Subcutaneous abdominal adipose tissue (tissue), 5 donors: ENCODE measurements around the gene POU2F3.

ENCODE experiments used
- H3K27ac ChIP-seq: one replicate; pipeline ENCODE4 v1.7.0; 2013; ENCODE audit warnings: low read depth, mild to moderate bottlenecking, inconsistent platforms, low read length, moderate library complexity
- H3K27me3 ChIP-seq, 5 donors: one replicate each; pipeline ENCODE4 v1.7.0; 2013; ENCODE audit warnings: low read length in 5 of 5, inconsistent platforms in 1 of 5; ENCODE audit not compliant: control insufficient read depth in 5 of 5, insufficient read depth in 4 of 5
- H3K36me3 ChIP-seq, 5 donors: one replicate each; pipeline ENCODE4 v1.7.0; 2013; ENCODE audit warnings: low read length in 5 of 5; ENCODE audit not compliant: control insufficient read depth in 5 of 5, insufficient read depth in 5 of 5
- H3K4me1 ChIP-seq, 5 donors: one replicate each; pipeline ENCODE4 v1.7.0; 2013; ENCODE audit warnings: low read length in 5 of 5, mild to moderate bottlenecking in 3 of 5, moderate library complexity in 1 of 5; ENCODE audit not compliant: control insufficient read depth in 5 of 5, insufficient read depth in 5 of 5
- H3K4me3 ChIP-seq, 5 donors: one replicate each; pipeline ENCODE4 v1.7.0; 2013; ENCODE audit warnings: low read length in 5 of 5, low read depth in 1 of 5
- H3K9ac ChIP-seq, 5 donors: one replicate each; pipeline ENCODE4 v1.7.0; 2013; ENCODE audit warnings: low read length in 5 of 5, mild to moderate bottlenecking in 4 of 5, moderate library complexity in 3 of 5
- H3K9me3 ChIP-seq, 5 donors: one replicate each; pipeline ENCODE4 v1.7.0; 2013; ENCODE audit warnings: low read length in 5 of 5; ENCODE audit not compliant: control insufficient read depth in 5 of 5
- donor health status: healthy.
- donor health status: healthy.
- donor health status: healthy.
- donor health status: healthy.
- donor health status: healthy.

POU2F3 gene

DNA sequence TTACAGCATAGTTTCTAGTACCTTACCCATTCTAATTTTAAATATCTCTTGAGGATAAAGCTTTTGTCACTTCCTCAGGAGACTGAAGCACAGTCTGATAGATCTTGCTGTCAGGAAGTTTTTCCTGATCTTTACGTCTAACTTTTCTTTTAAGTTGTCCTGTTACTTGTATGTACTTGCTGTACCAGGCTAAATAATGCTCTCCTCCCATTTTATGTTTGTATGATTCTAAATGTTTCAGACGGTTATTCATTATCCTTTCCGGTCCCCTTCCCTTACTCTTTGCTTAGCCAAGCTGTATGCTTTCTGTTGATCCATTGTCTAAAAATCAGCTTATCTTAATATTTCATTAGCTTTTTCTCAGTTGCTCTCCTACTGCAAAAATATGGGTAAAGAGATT, 102.3 kb downstream of the POU2F3 start:
- no peaks in the 10 kb centered on the region for H3K9me3 ChIP-seq
- H3K27me3 ChIP-seq = no peaks in the 10 kb centered on the region
- peak overlapping the region in 1 of 5 donors; percentile 22 for H3K9ac ChIP-seq
- no peak overlapping the region for H3K4me3 ChIP-seq
- H3K27ac ChIP-seq = no peak overlapping the region
- peaks cover 9 to 86% (median 64%) of the 10 kb centered on the region in 5 donors for H3K4me1 ChIP-seq
- no peaks in the 10 kb centered on the region for H3K36me3 ChIP-seq

GRCh38 chr11:120342678-120343077, 102.7 kb downstream of the POU2F3 start:
- Histone ChIP-seq H3K9ac (no peak overlapping the region), H3K4me1 (peaks cover 9 to 87% (median 64%) of the 10 kb centered on the region in 5 donors), H3K27ac (no peak overlapping the region), H3K27me3 (no peaks in the 10 kb centered on the region), H3K9me3 (no peaks in the 10 kb centered on the region), H3K36me3 (no peaks in the 10 kb centered on the region), H3K4me3 (no peak overlapping the region)

- H3K36me3 ChIP-seq = no peaks in the 10 kb centered on the region
- H3K27me3 ChIP-seq = no peaks in the 10 kb centered on the region
- no peak overlapping the region for H3K4me3 ChIP-seq
- no peak overlapping the region for H3K27ac ChIP-seq
- no peaks in the 10 kb centered on the region for H3K9me3 ChIP-seq
- H3K9ac ChIP-seq = no peak overlapping the region
- H3K4me1 ChIP-seq = peaks cover 9 to 81% (median 59%) of the 10 kb centered on the region in 5 donors
Observed at GRCh38 chr11:120343429-120343828, 103.5 kb downstream of the POU2F3 start.

DNA sequence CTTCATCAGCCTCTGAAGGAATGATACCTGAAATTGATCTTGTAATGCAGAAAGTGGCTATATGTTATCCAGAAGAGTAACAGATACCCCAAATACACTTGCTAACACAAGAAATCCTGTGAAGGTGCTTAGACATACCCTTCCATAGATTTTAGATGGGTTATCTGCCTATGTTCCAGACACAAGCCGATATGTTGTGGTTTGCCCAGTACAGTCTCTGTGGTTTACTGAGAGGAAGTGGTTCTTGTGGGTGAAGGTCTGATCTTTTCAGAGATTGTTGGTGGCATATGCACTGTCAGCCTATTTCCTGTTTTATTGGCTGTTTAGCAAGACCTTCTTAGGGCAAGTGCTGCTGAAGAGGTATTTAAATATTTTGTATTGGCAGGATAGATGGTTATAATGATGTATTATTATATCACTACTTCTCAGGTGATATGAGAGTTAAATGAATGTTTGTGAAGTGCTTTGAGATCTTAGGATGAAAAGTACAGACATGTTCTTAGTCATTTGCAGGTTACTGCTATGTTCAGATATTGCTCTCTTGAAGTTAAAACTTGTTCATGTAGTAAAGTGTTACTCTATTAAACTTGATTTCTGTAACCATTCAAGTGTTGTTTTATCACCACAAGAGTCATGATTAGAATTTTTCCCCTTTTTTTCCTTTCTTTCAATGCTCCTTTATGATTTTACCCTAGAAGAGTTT, 104.5 kb downstream of the POU2F3 start:
- Histone ChIP-seq H3K36me3 (no peaks in the 10 kb centered on the region), H3K4me1 (peaks cover 9 to 71% (median 48%) of the 10 kb centered on the region in 5 donors), H3K27me3 (no peaks in the 10 kb centered on the region), H3K4me3 (no peak overlapping the region), H3K9me3 (no peaks in the 10 kb centered on the region), H3K9ac (no peak overlapping the region), H3K27ac (no peak overlapping the region)

GRCh38 chr11:120346233-120346632, 106.3 kb downstream of the POU2F3 start:
- Histone ChIP-seq H3K9ac (no peak overlapping the region), H3K9me3 (no peaks in the 10 kb centered on the region), H3K4me3 (no peak overlapping the region), H3K36me3 (no peaks in the 10 kb centered on the region), H3K27ac (peak overlapping the region; percentile 65), H3K27me3 (no peaks in the 10 kb centered on the region), H3K4me1 (peaks cover 6 to 53% (median 37%) of the 10 kb centered on the region in 5 donors)

GRCh38 chr11:120350637-120351036, 110.7 kb downstream of the POU2F3 start:
- Histone ChIP-seq H3K27ac (no peak overlapping the region), H3K27me3 (no peaks in the 10 kb centered on the region), H3K9me3 (no peaks in the 10 kb centered on the region), H3K4me1 (peaks cover 4 to 24% (median 16%) of the 10 kb centered on the region in 5 donors), H3K4me3 (no peak overlapping the region), H3K36me3 (no peaks in the 10 kb centered on the region), H3K9ac (no peak overlapping the region)

DNA sequence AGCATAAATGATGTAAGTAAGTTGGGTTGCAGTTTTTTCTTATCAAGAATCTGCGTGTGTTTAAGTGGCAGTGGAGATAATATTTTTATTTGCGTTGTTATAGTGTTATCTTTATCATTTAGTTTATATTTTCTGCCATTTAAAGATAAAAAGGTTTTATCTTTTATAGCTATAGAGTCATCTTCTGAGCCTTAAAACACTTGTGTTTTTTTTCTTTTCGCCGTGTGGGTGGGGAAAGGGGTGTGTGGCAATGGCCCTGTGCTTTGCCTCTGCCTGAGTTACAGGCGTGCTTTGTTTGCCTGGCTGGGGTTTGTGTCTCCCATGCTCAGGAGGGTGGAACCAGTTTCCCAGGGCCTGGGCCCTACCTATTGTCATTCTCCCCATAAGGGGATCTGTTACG, 112.5 kb downstream of the POU2F3 start:
- Histone ChIP-seq H3K36me3 (no peaks in the 10 kb centered on the region), H3K4me1 (peaks cover 0 to 10% (median 5%) of the 10 kb centered on the region in 5 donors), H3K9ac (no peak overlapping the region), H3K27ac (no peak overlapping the region), H3K9me3 (no peaks in the 10 kb centered on the region), H3K4me3 (no peak overlapping the region), H3K27me3 (no peaks in the 10 kb centered on the region)

DNA sequence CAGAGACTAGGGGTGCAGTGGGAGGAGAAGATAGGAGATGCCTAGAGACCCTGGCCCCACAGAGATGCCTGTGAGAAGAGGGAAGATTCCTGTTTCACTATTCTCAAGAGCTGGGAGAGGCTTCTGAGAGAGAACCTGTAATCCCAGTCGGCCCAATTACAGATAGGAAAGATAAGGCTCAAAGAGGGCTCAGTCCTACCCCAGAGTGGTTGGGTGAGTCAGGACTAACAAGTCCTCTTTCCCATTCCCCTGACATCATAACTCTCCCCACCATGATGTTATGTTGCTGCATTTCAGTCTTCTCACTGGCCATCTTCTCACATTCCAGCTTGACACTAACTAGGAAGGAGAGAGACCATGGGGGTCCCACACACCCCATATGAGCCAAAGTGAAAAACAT, 114.1 kb downstream of the POU2F3 start:
- Histone ChIP-seq H3K27ac (no peak overlapping the region), H3K27me3 (no peaks in the 10 kb centered on the region), H3K9ac (peak overlapping the region in 1 of 5 donors; percentile 20), H3K9me3 (no peaks in the 10 kb centered on the region), H3K4me3 (no peak overlapping the region), H3K4me1 (peaks cover 0 to 6% (median 0%) of the 10 kb centered on the region in 5 donors), H3K36me3 (no peaks in the 10 kb centered on the region)

DNA sequence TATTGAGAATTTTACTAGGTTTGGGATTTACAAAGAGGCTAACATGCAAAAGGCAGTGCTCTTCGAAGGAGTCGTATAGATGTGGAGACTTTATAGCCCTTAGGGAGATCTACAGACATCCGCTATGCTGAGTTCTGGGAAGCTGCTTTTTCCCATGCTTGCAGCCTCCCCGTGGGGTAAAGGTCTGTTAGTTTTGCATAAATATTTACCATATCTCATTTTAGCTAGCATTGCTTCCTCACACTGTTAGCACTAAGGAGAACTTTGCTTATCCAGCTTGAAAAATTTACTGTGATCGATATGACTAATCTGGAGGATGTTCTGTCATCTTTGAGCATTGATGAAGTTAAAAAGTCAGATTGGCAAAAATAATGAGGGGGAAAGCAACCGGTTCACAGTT, 114.8 kb downstream of the POU2F3 start:
- no peaks in the 10 kb centered on the region for H3K9me3 ChIP-seq
- peaks cover 0 to 6% (median 0%) of the 10 kb centered on the region in 5 donors for H3K4me1 ChIP-seq
- H3K4me3 ChIP-seq = no peak overlapping the region
- H3K27me3 ChIP-seq = no peaks in the 10 kb centered on the region
- no peak overlapping the region for H3K27ac ChIP-seq
- no peak overlapping the region for H3K9ac ChIP-seq
- no peaks in the 10 kb centered on the region for H3K36me3 ChIP-seq

- H3K27ac ChIP-seq = no peak overlapping the region
- H3K9ac ChIP-seq = no peak overlapping the region
- no peaks in the 10 kb centered on the region for H3K36me3 ChIP-seq
- H3K4me3 ChIP-seq = no peak overlapping the region
- H3K4me1 ChIP-seq = peaks cover 0 to 13% (median 0%) of the 10 kb centered on the region in 5 donors
- no peaks in the 10 kb centered on the region for H3K9me3 ChIP-seq
- no peaks in the 10 kb centered on the region for H3K27me3 ChIP-seq
Observed at GRCh38 chr11:120357620-120358019, 117.7 kb downstream of the POU2F3 start.
